Loucy (cell line): ENCODE data around the gene MYO1A.

Experiments
- H2AFZ ChIP-seq: fragments of 200-600 bp; sonication (generic); 2 replicates; pipeline ENCODE4 v1.6.0; 2016; ENCODE audit warnings: antibody characterized with exemption, mild to moderate bottlenecking, low read length, moderate library complexity
- H3F3A ChIP-seq: fragments of 200-600 bp; 2 replicates; pipeline ENCODE4 v1.6.0; 2016; ENCODE audit warnings: antibody characterized with exemption, low read depth, mild to moderate bottlenecking
- H3K27me3 ChIP-seq: fragments of 200-600 bp; sonication (generic); 2 replicates; pipeline ENCODE4 v1.6.1; 2014; ENCODE audit warnings: low read length, mild to moderate bottlenecking; ENCODE audit not compliant: insufficient read depth, poor library complexity, severe bottlenecking
- H3K36me3 ChIP-seq: fragments of 200-600 bp; sonication (generic); 2 replicates; pipeline ENCODE4 v1.6.1; 2016; ENCODE audit warnings: low read length; ENCODE audit not compliant: insufficient read depth
- H3K4me1 ChIP-seq: fragments of 200-600 bp; sonication (generic); 2 replicates; pipeline ENCODE4 v1.5.1; 2014; ENCODE audit warnings: low read length, mild to moderate bottlenecking; ENCODE audit not compliant: insufficient read depth, poor library complexity, severe bottlenecking
- H3K4me2 ChIP-seq: fragments of 200-600 bp; sonication (generic); 2 replicates; pipeline ENCODE4 v1.6.0; 2014; ENCODE audit warnings: antibody characterized with exemption, low read length, low read depth, mild to moderate bottlenecking; ENCODE audit not compliant: poor library complexity, severe bottlenecking
- H3K4me3 ChIP-seq: fragments of 200-600 bp; sonication (generic); 2 replicates; pipeline ENCODE4 v1.5.1; 2014; ENCODE audit warnings: low read length, mild to moderate bottlenecking, mixed read lengths; ENCODE audit not compliant: poor library complexity, severe bottlenecking
- H3K79me2 ChIP-seq: fragments of 200-600 bp; sonication (generic); 2 replicates; pipeline ENCODE4 v1.6.1; 2014; ENCODE audit warnings: low read length; ENCODE audit not compliant: insufficient read depth
- H3K9ac ChIP-seq: fragments of 200-600 bp; sonication (generic); 2 replicates; pipeline ENCODE4 v1.6.0; 2014; ENCODE audit warnings: mild to moderate bottlenecking, low read depth, low read length, moderate library complexity; ENCODE audit not compliant: poor library complexity, severe bottlenecking
- H3K9me2 ChIP-seq: fragments of 200-600 bp; sonication (generic); replicated peaks from 2 replicates; pipeline ENCODE4 v1.6.1; 2016; ENCODE audit warnings: low read depth, low read length, mixed read lengths
- H3K9me3 ChIP-seq: fragments of 200-600 bp; sonication (generic); 2 replicates; pipeline ENCODE4 v1.6.1; 2014; ENCODE audit warnings: mild to moderate bottlenecking, antibody characterized with exemption, low read length, low read depth; ENCODE audit not compliant: insufficient read depth
- H4K20me1 ChIP-seq: fragments of 200-600 bp; sonication (generic); 2 replicates; pipeline ENCODE4 v1.6.0; 2014; ENCODE audit warnings: antibody characterized with exemption, low read length, mild to moderate bottlenecking; ENCODE audit not compliant: insufficient read depth, poor library complexity, severe bottlenecking
- CTCF ChIP-seq: fragments of 200-600 bp; sonication (generic); conservative IDR thresholded peaks from 2 replicates; pipeline ENCODE4 v1.5.1; 2014; ENCODE audit warnings: mild to moderate bottlenecking, antibody characterized with exemption, low read length
- EZH2phosphoT487 ChIP-seq: fragments of 200-600 bp; IDR thresholded peaks from 2 replicates; pipeline ENCODE4 v1.6.1; 2018; ENCODE audit warnings: antibody characterized with exemption, mild to moderate bottlenecking, moderate library complexity, borderline replicate concordance

MYO1A gene

GRCh38 chr12:56996793-56997545, 53.0 kb downstream of the MYO1A start:
- Histone ChIP-seq H3F3A (no peaks in the 10 kb centered on the region), H3K4me3 (no peak overlapping the region)

GRCh38 chr12:56995930-56996496, 53.9 kb downstream of the MYO1A start:
- no peak overlapping the region for H3K4me2 ChIP-seq
- no peak overlapping the region for H3K9ac ChIP-seq
- no peaks in the 10 kb centered on the region for H3K27me3 ChIP-seq
- peaks cover 2% of the 10 kb centered on the region; the same call in 1 of the 2 replicates for H3K36me3 ChIP-seq
- no peaks in the 10 kb centered on the region; the same call in 1 of the 2 replicates for H3F3A ChIP-seq
- TF ChIP-seq CTCF (no peak), EZH2phosphoT487 (no peak)
- peaks cover 19% of the 10 kb centered on the region for H3K4me1 ChIP-seq
- peaks cover 17% of the 10 kb centered on the region for H3K79me2 ChIP-seq
- peaks cover 13% of the 10 kb centered on the region for H4K20me1 ChIP-seq
- no peaks in the 10 kb centered on the region for H3K9me2 ChIP-seq
- H2AFZ ChIP-seq = no peak overlapping the region
- no peaks in the 10 kb centered on the region for H3K9me3 ChIP-seq
- H3K4me3 ChIP-seq = no peak overlapping the region

More at GRCh38 chr12:56996793-56997545, 53.0 kb downstream of the MYO1A start:
- peaks cover 9% of the 10 kb centered on the region; the same call in 1 of the 2 replicates for H3K36me3 ChIP-seq
- H2AFZ ChIP-seq = no peak overlapping the region
- H3K4me1 ChIP-seq = peaks cover 16% of the 10 kb centered on the region
- H3K4me2 ChIP-seq = no peak overlapping the region
- no peak for TF ChIP-seq EZH2phosphoT487
- TF ChIP-seq CTCF = no peak
- no peaks in the 10 kb centered on the region for H3K9me2 ChIP-seq
- no peaks in the 10 kb centered on the region for H3K27me3 ChIP-seq
- peaks cover 27% of the 10 kb centered on the region for H3K79me2 ChIP-seq
- H3K9ac ChIP-seq = no peak overlapping the region
- H3K9me3 ChIP-seq = no peaks in the 10 kb centered on the region
- peaks cover 21% of the 10 kb centered on the region for H4K20me1 ChIP-seq

- H3K4me2 ChIP-seq = no peak overlapping the region
- no peak overlapping the region for H3K4me3 ChIP-seq
- H3K36me3 ChIP-seq = no peaks in the 10 kb centered on the region; the same call in 1 of the 2 replicates
- H4K20me1 ChIP-seq = peaks cover 6% of the 10 kb centered on the region
- no peak for TF ChIP-seq EZH2phosphoT487
- no peak for TF ChIP-seq CTCF
- no peaks in the 10 kb centered on the region for H3K27me3 ChIP-seq
- H3K4me1 ChIP-seq = peaks cover 20% of the 10 kb centered on the region
- no peaks in the 10 kb centered on the region for H3K9me2 ChIP-seq
- peaks cover 11% of the 10 kb centered on the region for H3K79me2 ChIP-seq
- H3K9me3 ChIP-seq = no peaks in the 10 kb centered on the region
- no peak overlapping the region for H3K9ac ChIP-seq
- H3F3A ChIP-seq = no peaks in the 10 kb centered on the region; the same call in 1 of the 2 replicates
- H2AFZ ChIP-seq = no peak overlapping the region
Measured at GRCh38 chr12:56995201-56995929, 54.6 kb downstream of the MYO1A start.
